Loucy (cell line): ENCODE measurements around the gene HS3ST2.

Experiments
- H2AFZ ChIP-seq: fragments of 200-600 bp; sonication (generic); 2 replicates; pipeline ENCODE4 v1.6.0; 2016; ENCODE audit warnings: antibody characterized with exemption, mild to moderate bottlenecking, low read length, moderate library complexity
- H3F3A ChIP-seq: fragments of 200-600 bp; 2 replicates; pipeline ENCODE4 v1.6.0; 2016; ENCODE audit warnings: antibody characterized with exemption, low read depth, mild to moderate bottlenecking
- H3K27me3 ChIP-seq: fragments of 200-600 bp; sonication (generic); 2 replicates; pipeline ENCODE4 v1.6.1; 2014; ENCODE audit warnings: low read length, mild to moderate bottlenecking; ENCODE audit not compliant: insufficient read depth, poor library complexity, severe bottlenecking
- H3K36me3 ChIP-seq: fragments of 200-600 bp; sonication (generic); 2 replicates; pipeline ENCODE4 v1.6.1; 2016; ENCODE audit warnings: low read length; ENCODE audit not compliant: insufficient read depth
- H3K4me1 ChIP-seq: fragments of 200-600 bp; sonication (generic); 2 replicates; pipeline ENCODE4 v1.5.1; 2014; ENCODE audit warnings: low read length, mild to moderate bottlenecking; ENCODE audit not compliant: insufficient read depth, poor library complexity, severe bottlenecking
- H3K4me2 ChIP-seq: fragments of 200-600 bp; sonication (generic); 2 replicates; pipeline ENCODE4 v1.6.0; 2014; ENCODE audit warnings: antibody characterized with exemption, low read length, low read depth, mild to moderate bottlenecking; ENCODE audit not compliant: poor library complexity, severe bottlenecking
- H3K4me3 ChIP-seq: fragments of 200-600 bp; sonication (generic); 2 replicates; pipeline ENCODE4 v1.5.1; 2014; ENCODE audit warnings: low read length, mild to moderate bottlenecking, mixed read lengths; ENCODE audit not compliant: poor library complexity, severe bottlenecking
- H3K79me2 ChIP-seq: fragments of 200-600 bp; sonication (generic); 2 replicates; pipeline ENCODE4 v1.6.1; 2014; ENCODE audit warnings: low read length; ENCODE audit not compliant: insufficient read depth
- H3K9ac ChIP-seq: fragments of 200-600 bp; sonication (generic); 2 replicates; pipeline ENCODE4 v1.6.0; 2014; ENCODE audit warnings: mild to moderate bottlenecking, low read depth, low read length, moderate library complexity; ENCODE audit not compliant: poor library complexity, severe bottlenecking
- H3K9me2 ChIP-seq: fragments of 200-600 bp; sonication (generic); replicated peaks from 2 replicates; pipeline ENCODE4 v1.6.1; 2016; ENCODE audit warnings: low read depth, low read length, mixed read lengths
- H3K9me3 ChIP-seq: fragments of 200-600 bp; sonication (generic); 2 replicates; pipeline ENCODE4 v1.6.1; 2014; ENCODE audit warnings: mild to moderate bottlenecking, antibody characterized with exemption, low read length, low read depth; ENCODE audit not compliant: insufficient read depth
- H4K20me1 ChIP-seq: fragments of 200-600 bp; sonication (generic); 2 replicates; pipeline ENCODE4 v1.6.0; 2014; ENCODE audit warnings: antibody characterized with exemption, low read length, mild to moderate bottlenecking; ENCODE audit not compliant: insufficient read depth, poor library complexity, severe bottlenecking
- CTCF ChIP-seq: fragments of 200-600 bp; sonication (generic); conservative IDR thresholded peaks from 2 replicates; pipeline ENCODE4 v1.5.1; 2014; ENCODE audit warnings: mild to moderate bottlenecking, antibody characterized with exemption, low read length
- EZH2phosphoT487 ChIP-seq: fragments of 200-600 bp; IDR thresholded peaks from 2 replicates; pipeline ENCODE4 v1.6.1; 2018; ENCODE audit warnings: antibody characterized with exemption, mild to moderate bottlenecking, moderate library complexity, borderline replicate concordance

HS3ST2 gene

DNA sequence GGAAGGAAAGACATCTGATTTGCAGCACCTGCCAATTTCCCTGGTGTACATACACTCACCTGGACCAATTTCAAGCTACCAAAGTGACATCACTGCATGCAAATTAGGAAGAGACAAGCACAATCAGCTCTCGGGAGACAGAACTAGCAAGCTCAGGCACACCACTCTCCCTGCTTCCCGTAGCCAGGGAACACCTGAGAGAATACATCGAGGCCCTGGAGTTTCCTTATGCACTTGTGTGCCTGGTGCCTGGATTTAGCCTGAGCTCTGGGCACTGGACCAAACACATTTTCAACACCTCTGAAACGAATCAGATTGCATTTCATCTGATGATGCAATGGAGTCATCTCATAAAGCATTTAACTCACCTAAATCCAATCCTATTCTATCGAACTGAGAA, 110.5 kb downstream of the HS3ST2 start:
- Histone ChIP-seq H3K9ac (no peak overlapping the region), H3K9me3 (no peaks in the 10 kb centered on the region), H3K79me2 (no peaks in the 10 kb centered on the region), H3K4me1 (peaks cover 6% of the 10 kb centered on the region), H2AFZ (no peak overlapping the region), H3K9me2 (no peaks in the 10 kb centered on the region), H3K27me3 (no peaks in the 10 kb centered on the region), H3K4me2 (no peak overlapping the region), H4K20me1 (no peaks in the 10 kb centered on the region), H3F3A (no peaks in the 10 kb centered on the region), H3K4me3 (no peak overlapping the region), H3K36me3 (no peaks in the 10 kb centered on the region)
- no peak for TF ChIP-seq EZH2phosphoT487
- no peak for TF ChIP-seq CTCF

DNA sequence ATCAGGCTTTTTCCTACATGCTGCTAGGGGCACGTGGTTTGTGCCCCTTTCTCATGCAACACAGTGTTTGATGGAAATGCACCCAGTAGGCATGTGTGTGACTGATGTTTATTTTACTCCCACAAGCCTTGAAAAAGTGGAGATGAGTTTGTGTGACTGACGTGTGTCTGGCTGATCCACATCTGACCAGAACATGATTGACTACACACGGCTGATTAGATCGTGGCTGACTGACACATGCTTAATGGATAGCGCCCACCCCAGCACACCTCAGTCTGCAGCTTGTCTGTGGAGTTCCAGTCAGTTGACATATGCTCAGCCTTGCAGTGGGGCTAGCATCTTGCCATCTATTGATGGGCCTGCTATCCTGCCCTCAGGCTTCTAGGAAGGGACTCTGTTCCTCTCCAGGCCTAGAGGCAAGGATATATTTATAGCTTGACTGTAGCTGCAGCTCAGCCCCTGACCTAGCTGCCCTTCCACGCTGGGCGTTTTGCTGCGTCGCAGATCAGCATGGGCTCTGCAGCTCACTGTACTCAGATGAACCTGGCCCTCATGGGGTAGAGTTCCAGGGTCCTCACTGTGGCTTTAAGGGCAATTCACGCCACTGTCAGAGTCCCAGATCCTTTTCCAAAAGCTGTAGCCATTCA, 112.3 kb downstream of the HS3ST2 start:
- no peak overlapping the region for H2AFZ ChIP-seq
- TF ChIP-seq EZH2phosphoT487 (no peak), CTCF (no peak)
- H3K4me2 ChIP-seq, result no peak overlapping the region
- H3F3A ChIP-seq, result no peaks in the 10 kb centered on the region
- no peak overlapping the region for H3K9ac ChIP-seq
- H3K79me2 ChIP-seq, result no peaks in the 10 kb centered on the region
- no peaks in the 10 kb centered on the region for H3K9me3 ChIP-seq
- no peaks in the 10 kb centered on the region for H4K20me1 ChIP-seq
- peaks cover 6% of the 10 kb centered on the region for H3K4me1 ChIP-seq
- H3K9me2 ChIP-seq, result no peaks in the 10 kb centered on the region
- H3K4me3 ChIP-seq, result no peak overlapping the region
- H3K36me3 ChIP-seq, result no peaks in the 10 kb centered on the region
- H3K27me3 ChIP-seq, result no peaks in the 10 kb centered on the region

DNA sequence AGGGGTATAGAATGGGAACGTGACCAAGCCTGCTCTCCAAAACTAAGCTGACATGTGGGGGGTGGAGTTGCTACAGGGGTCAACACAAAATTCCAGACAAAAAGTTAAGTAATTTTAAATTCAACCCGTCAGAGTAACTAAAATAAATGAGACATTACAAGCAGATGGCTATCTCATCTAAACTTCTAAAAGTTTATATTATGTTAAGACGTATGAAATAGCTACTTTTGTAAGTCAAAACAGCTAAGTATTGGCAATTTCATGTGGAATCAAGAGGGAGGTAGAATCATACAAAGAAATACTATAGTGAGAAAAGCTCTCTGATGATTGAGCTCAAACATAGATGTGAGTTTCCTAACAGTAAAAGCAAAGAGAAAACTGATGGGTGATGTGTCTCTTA, 113.3 kb downstream of the HS3ST2 start:
- H4K20me1 ChIP-seq, result no peaks in the 10 kb centered on the region
- H3K4me2 ChIP-seq, result no peak overlapping the region
- H3K36me3 ChIP-seq, result no peaks in the 10 kb centered on the region
- peaks cover 1% of the 10 kb centered on the region for H3K4me1 ChIP-seq
- H3K27me3 ChIP-seq, result no peaks in the 10 kb centered on the region
- no peak for TF ChIP-seq CTCF
- no peak for TF ChIP-seq EZH2phosphoT487
- H3K79me2 ChIP-seq, result no peaks in the 10 kb centered on the region
- H3K9me2 ChIP-seq, result no peaks in the 10 kb centered on the region
- no peaks in the 10 kb centered on the region for H3K9me3 ChIP-seq
- H3F3A ChIP-seq, result no peaks in the 10 kb centered on the region
- H3K9ac ChIP-seq, result no peak overlapping the region
- no peak overlapping the region for H3K4me3 ChIP-seq
- H2AFZ ChIP-seq, result no peak overlapping the region
